Panc1 (cell line): Measurements from ENCODE around the gene JHY.

Experiments
- CTCF ChIP-seq: fragments of 450-650 bp; IDR thresholded peaks from 2 replicates; pipeline ENCODE4 v1.5.1; 2017; ENCODE audit warnings: mild to moderate bottlenecking
- POLR2AphosphoS5 ChIP-seq: IDR thresholded peaks from 2 replicates; pipeline ENCODE4 v1.6.1; 2012; ENCODE audit warnings: mild to moderate bottlenecking, low read depth, low read length, moderate library complexity
- REST ChIP-seq, 2 experiments: IDR thresholded peaks; 2 replicates each; pipeline ENCODE4 v1.6.1; 2011 to 2012; ENCODE audit warnings: low read depth in 2 of 2, control low read depth in 1 of 2, low read length in 1 of 2, mild to moderate bottlenecking in 1 of 2, moderate library complexity in 1 of 2; ENCODE audit not compliant: insufficient read depth in 1 of 2
- SIN3A ChIP-seq: IDR thresholded peaks from 2 replicates; pipeline ENCODE4 v1.6.1; 2012; ENCODE audit warnings: low read depth, mild to moderate bottlenecking, low read length, moderate library complexity, borderline replicate concordance; ENCODE audit not compliant: insufficient read depth
- TCF7L2 ChIP-seq: IDR thresholded peaks from 2 replicates; pipeline ENCODE4 v1.6.1; 2011; ENCODE audit warnings: mild to moderate bottlenecking, low read depth, low read length, inconsistent platforms

- TF ChIP-seq CTCF (no peak), SIN3A (no peak), POLR2AphosphoS5 (no peak), REST (IDR thresholded peaks at IDR 0.05; ENCODE audit: insufficient read depth in 1 of 2, low read depth in 2 of 2, low read length in 1 of 2) (no peak), TCF7L2 (no peak)
Observed at GRCh38 chr11:122837528-122838346, 44.8 kb upstream of the JHY start.
